DMS114 treated with DMSO at 0.1 percent for 48 hours (cell line): Measurements from ENCODE around the gene ZNF579.
"Not testable (repeated sequence)": the region's sequence is repeated elsewhere in the genome, so short reads cannot be mapped to it uniquely, and the experiment has no call there.

Experiments
- DNase-seq: peaks from one replicate; lab custom pipeline; 2025; ENCODE audit not compliant: unreplicated experiment; lab: John Stamatoyannopoulos, UW

The ZNF579 gene

GRCh38 chr19:55573929-55574328 lies 6.7 kb downstream of the ZNF579 start:
- not testable (repeated sequence) for DNase-seq

DNA sequence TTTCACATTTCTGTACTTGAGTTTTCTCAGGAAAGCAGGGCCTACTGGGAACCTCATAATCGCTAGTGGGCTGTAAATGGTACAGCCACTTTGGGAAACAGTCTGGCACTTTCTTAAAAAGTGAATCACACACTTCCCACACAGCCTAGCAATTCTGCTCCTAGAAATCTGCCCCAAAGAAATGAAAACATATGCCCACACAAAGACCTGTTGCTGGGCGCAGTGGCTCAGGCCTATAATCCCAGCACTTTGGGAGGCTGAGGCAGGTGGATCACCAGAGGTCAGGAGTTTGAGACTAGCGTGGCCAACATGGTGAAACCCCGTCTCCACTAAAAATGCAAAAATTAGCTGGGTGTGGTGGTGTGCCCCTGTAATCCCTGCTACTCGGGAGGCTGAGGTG lies 11.2 kb downstream of the ZNF579 start:
- DNase-seq: not testable (repeated sequence)

GRCh38 chr19:55567708-55568328 lies 12.8 kb downstream of the ZNF579 start:
- DNase-seq: no peak

- DNase-seq: no peak
These were observed 13.8 kb downstream of the ZNF579 start for GRCh38 chr19:55566823-55567222.

DNA sequence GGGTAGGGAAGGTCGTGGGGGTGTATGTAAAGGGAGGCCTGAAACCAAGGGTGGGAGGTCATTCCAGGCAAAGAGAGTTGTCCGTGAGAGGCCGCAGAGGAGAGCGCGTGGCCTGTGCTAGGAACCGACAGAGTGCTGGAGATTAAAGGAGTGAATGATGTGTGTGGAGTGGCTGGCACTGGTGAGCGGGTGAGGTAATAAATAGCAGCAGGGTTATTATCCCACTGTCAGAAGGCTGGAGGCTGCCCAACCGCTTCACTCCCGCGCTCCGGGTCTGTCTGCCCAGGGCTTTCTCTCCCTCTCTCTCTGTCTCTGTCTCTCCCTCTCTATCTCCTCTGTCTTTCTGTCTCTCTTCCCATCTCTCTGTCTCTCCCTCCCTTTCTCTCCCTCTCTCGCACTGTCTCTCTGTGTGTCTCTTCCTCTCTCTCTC lies 17.4 kb downstream of the ZNF579 start:
- no peak for DNase-seq

DNA sequence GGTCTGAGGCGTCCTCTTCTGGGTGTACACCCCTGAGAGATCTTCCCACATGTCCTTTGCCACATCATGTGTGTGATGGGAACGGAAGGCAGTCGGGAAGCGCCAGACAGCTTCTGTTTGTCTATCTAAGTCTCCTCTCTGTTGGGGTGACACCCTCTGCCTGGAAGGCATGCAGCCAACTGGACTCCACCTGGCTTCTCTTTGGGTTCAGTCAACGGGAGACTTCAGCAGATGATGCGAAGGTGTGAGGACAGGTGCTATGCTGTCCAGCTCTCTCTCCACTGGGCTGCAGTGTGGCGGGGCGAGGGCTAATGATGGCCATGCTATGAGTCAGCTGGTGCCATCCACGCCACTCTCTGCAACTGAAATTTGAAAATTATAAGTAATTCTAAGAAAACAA lies 21.0 kb downstream of the ZNF579 start:
- no peak for DNase-seq

- DNase-seq: no peak
These were observed 25.9 kb downstream of the ZNF579 start for GRCh38 chr19:55554741-55555152.

GRCh38 chr19:55554302-55554701 lies 26.3 kb downstream of the ZNF579 start:
- no peak for DNase-seq

- DNase-seq: no peak
These were observed 27.1 kb downstream of the ZNF579 start for GRCh38 chr19:55553217-55554182.

DNA sequence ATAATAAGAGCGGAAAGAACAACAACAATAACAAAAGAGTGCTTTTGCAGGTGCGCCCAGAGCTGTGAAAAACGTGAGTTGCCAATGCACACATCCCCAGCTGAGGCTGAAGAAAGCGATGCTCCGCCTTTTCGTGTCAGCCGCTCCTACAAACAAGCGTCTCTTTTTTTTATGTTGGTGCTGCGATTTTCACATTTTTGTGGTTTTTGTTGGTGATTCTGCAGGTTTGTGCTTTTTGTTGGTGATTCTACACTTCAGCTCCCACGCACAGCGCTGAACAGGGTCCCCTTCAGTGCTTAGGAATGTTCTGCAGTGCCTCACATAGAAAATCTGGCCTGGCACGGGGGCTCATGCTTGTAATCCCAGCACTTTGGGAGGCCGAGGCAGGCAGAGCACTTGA lies 28.0 kb downstream of the ZNF579 start:
- DNase-seq: no peak

- no peak for DNase-seq
These were observed 28.4 kb downstream of the ZNF579 start for GRCh38 chr19:55552206-55552605.

DNA sequence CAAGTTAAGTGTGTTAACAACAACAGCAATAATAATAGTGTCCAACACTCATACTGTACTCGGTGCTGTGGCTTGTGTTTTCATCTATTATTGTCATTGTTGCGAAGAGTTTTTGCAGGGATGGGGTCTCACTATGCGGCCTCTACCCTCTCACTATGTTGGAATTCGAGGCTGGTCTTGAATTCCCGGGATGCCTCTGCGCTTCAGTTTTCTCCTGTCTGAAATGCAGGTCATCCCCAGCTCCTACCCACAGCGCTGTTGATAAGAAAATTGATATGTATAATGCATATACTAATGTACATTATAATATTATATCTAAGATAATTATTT lies 30.4 kb downstream of the ZNF579 start:
- no peak for DNase-seq

DNA sequence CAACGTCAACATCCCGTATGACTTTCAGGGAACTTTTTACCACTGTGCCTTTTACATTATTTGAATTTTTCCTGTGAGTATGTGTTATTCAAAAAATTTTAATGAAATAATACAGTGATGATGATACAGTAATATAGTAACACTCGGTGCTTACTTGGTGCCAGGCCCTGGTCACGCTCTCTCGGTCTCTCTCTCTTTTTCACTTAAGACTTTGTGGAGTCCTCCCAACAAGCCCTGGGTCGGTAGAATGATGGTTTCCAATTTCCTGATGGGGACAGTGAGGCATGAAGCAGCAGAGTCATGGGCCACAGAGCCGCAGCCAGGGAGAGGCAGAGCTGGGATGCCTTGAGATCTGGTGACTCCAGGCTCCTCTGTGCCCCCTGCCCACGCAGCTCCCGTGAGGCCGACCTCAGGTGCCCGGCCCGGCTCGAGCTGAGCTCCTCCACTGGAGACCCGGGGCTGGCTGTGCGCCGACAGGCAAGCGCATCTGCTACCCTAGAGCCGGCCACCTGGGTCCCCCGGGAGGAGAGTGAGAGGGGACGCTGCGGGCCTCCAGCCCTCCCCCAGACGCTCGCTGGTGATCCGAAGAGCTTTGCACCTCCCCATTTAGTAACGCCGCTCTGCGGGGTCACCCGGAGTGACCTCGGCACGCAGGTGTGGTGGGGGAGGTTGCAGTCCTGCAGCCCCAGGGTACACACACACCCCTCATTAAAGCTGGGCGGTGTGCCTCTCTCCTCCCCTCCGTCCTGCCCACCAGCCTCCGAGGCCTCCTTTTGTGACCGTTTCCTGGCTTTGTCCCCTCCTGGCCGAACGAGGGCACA lies 30.9 kb downstream of the ZNF579 start:
- DNase-seq: no peak

DNA sequence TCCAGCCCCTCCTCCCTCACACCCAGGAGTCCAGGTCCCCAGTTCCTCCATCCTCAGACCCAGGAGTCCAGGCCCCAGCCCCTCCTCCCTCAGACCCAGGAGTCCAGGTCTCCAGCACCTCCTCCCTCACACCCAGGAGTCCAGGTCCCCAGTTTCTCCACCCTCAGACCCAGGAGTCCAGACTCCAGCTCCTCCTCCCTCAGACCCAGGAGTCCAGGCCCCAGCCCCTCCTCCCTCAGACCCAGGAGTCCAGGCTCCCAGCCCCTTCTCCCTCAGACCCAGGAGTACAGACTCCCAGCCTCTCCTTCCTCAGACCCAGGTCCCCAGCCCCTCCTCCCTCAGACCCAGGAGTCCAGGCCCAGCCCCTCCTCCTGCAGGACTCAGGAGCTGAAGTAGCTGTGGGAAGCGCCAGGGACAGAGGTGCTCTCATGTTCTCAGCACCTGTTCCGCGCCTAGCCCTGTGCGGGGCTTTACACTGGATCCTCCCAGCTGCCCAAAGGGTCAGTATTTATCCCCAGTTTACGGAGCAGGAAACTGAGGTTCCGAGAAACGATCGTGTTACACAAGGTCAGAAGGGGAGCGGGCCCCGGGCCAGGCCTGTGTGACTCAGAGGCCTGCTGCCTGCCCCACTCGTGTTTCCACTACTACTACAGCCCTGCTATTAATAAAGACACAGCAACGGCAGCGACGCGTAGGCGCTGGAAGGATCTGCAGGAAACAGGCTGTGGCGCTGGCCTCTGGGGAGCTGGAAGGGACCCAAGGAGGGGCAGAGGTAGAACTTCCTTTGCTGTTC lies 33.6 kb downstream of the ZNF579 start:
- no peak for DNase-seq

- DNase-seq: no peak
These were observed 34.6 kb downstream of the ZNF579 start for GRCh38 chr19:55546011-55546410.

DNA sequence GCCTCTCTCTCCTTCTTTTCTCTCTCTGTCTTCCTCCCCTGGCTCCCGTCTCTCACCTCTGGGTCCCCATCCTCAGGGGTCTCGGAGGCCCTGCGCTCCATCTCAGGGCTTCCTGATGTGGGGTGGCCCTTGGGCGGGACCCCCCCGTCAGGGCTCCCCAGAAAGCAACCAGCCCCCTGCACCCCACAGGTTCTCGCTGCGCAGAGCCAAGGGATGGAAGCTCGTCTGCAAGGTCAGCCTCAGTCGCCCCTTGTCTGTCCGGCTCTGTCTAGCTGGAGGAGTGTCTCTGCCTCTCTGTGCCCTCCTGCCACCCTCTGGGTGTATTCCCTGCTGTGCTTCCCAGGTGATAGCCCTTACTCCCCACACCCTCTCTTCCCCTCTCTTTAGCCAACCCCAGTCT lies 35.2 kb downstream of the ZNF579 start, which contains the start of gene SBK3:
Gene SBK3, minus strand, starts transcription at position 101 of the 400 bp plus-strand sequence. Its CDS starts 0 bp downstream, at position 101.
- DNase-seq: no peak

DNA sequence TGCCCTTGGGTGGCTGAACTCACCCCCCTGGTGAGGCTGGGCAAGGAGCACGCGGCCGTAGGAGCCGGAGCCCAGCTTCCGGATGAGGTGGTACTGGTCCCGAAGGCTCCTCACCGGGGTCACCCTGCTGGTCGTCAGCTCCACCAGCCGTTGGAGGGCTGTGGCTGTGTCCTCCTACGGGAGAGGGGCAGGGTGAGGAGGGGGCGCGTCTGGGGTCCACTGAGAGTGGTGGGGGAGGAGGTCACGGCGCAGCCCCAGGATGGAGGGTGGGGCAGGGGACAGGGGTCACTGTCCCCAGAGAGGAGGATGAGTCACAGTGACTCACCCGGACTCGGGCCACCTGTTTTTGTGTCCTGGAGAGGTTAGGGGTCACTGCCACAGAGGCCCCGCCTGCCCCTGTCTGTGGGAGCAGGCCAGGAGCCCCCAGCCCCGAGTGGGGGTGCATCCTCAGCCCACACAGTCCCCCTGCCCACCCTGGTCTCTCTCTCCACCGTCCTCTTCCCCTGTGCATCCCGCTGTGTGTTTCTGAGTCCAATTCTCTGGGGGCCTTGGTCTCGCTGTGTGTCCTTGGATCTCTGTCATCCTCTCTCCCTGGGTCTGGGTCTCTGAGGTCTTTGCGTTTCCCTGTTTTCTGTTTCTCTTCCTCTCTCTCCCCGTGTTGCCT lies 35.7 kb downstream of the ZNF579 start:
- DNase-seq: no peak

DNA sequence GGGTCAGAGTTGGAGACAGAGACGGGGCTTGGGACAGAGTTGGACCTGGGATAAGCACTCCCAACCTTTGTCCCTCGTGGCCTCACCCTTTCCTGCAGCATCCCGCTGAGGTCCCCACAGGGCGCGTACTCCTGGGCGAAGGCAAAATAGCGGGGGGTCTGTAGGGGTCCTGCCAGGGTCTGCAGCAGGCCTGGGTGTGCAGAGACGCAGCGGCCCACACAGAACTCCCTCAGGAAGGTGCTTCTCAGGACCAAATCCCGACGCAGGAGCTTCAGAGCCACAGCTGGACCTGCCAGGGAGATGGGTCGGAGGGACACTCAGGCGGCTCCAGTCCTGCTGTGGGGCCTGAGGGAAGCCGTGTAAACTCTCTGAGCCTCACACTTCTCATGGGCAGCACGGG lies 36.6 kb downstream of the ZNF579 start:
- DNase-seq: no peak

DNA sequence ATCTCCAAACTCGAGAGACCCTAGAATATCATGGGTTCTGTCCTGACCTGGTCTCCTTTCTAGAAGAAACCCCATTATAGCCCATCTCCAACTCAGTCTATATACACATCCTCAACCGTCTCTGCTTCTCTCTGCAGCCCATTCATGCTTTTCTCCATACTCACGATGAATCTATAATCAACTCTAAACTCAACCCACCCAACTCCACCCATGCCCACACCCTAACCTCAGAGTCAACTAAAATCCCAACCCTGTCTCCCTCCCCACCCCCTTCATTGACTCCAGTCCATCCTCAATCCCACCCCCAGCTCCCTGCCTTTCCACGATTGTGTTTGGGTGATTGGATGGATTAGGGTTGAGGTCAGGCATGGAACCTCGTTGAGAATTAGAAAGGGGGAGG lies 37.1 kb downstream of the ZNF579 start:
- no peak for DNase-seq

- no peak for DNase-seq
These were observed 38.3 kb downstream of the ZNF579 start for GRCh38 chr19:55542292-55542855.
